ENCODE data around the gene CCDC141.

GRCh38 chr2:178873912-178874311 lies 176.0 kb downstream of the CCDC141 start:
- TF ChIP-seq SNAI1 (CRISPR knock-in tag; IDR thresholded peaks at IDR 0.05; ENCODE audit: borderline replicate concordance) (no peak), TARDBP (CRISPR knock-in tag; IDR thresholded peaks at IDR 0.05) (no peak), E2F5 (CRISPR knock-in tag; conservative IDR thresholded peaks at IDR 0.05) (no peak), MED8 (CRISPR knock-in tag; IDR thresholded peaks at IDR 0.05; ENCODE audit: insufficient replicate concordance) (no peak), MYC (CRISPR knock-in tag; IDR thresholded peaks at IDR 0.05; ENCODE audit: borderline replicate concordance) (no peak), CHCHD3 (CRISPR knock-in tag; IDR thresholded peaks at IDR 0.05) (no peak), RFX5 (IDR thresholded peaks at IDR 0.05; ENCODE audit: low read depth, low read length) (no peak), ZNF20 (CRISPR knock-in tag; IDR thresholded peaks at IDR 0.05) (no peak), NRL (CRISPR knock-in tag; IDR thresholded peaks at IDR 0.05; ENCODE audit: borderline replicate concordance) (no peak), SYNCRIP (IDR thresholded peaks at IDR 0.05; ENCODE audit: insufficient read depth, low read depth, low read length) (no peak), SIN3A (IDR thresholded peaks at IDR 0.05; ENCODE audit: borderline replicate concordance, low read depth, low read length) (no peak)
